Measurements from ENCODE around the gene DHX58. TPM values are rescaled to one million over a fixed set of nuclear protein-coding genes. Genes with fewer than 3 reads are reported as not detected.

DHX58 gene
- total and polyA plus RNA-seq, 2 donors (not counting 3 experiments of a cell fraction or from before 2014, with no cell fraction given): 3.1 to 9.0 TPM

DNA sequence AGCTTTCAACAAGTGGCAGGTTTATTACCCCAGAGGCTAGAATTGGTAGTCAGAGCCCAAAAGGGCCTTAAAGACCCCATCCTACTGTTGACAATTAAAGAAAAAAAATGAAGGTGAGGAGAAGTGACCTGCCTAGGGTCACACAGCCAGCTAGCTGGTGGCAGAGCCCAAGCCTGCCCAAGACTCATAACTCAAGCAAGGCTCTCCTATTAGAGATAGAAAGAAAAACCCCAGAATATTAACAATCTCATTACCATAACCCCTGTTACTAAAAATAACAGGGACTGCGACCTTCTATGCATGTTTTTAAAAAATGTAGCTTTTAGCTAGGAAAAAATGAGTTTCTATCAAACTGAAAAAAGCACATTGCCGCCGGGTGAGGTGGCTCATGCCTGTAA lies 24.1 kb upstream of the DHX58 start:
- Histone ChIP-seq H3K79me2 (ENCODE audit: control insufficient read depth, insufficient read depth, low read length) (peaks cover 86% of the 10 kb centered on the region), H3K9me3 (replicated peaks; ENCODE audit: control insufficient read depth, insufficient read depth, low read length) (no peaks in the 10 kb centered on the region), H3K4me3 (replicated peaks in 1 of 3; ENCODE audit: insufficient read depth in 1 of 3, low read depth in 1 of 3, low read length in 3 of 3) (no peak overlapping the region), H3K4me2 (ENCODE audit: insufficient read depth, low read length) (peak overlapping the region; percentile 75), H3K9me1 (replicated peaks; ENCODE audit: control insufficient read depth, extremely low read depth, insufficient read depth, low read length) (no peaks in the 10 kb centered on the region), H3K36me3 (ENCODE audit: control insufficient read depth in 2 of 2, extremely low read depth in 1 of 2, insufficient read depth in 2 of 2, low read length in 2 of 2) (peaks cover 0 to 8% of the 10 kb centered on the region in 2 experiments), H4K20me1 (replicated peaks; ENCODE audit: control insufficient read depth, extremely low read depth, insufficient read depth, low read length) (no peaks in the 10 kb centered on the region), H3K9ac (replicated peaks; ENCODE audit: extremely low read depth, insufficient read depth, low read length) (no peak overlapping the region), H3K27me3 (ENCODE audit: control insufficient read depth in 2 of 2, insufficient read depth in 2 of 2, low read length in 2 of 2) (no peaks in the 10 kb centered on the region), H3K4me1 (ENCODE audit: control insufficient read depth, extremely low read depth, insufficient read depth, low read length) (peaks cover 53% of the 10 kb centered on the region), H2AFZ (ENCODE audit: low read depth, low read length) (no peak overlapping the region), H3K27ac (ENCODE audit: insufficient read depth, low read depth, low read length) (peak overlapping the region; percentile 45)
- DNase-seq (ENCODE audit: low read depth, low spot score) (no peak), FAIRE-seq (no peak)
- TF ChIP-seq, protein P1, sequence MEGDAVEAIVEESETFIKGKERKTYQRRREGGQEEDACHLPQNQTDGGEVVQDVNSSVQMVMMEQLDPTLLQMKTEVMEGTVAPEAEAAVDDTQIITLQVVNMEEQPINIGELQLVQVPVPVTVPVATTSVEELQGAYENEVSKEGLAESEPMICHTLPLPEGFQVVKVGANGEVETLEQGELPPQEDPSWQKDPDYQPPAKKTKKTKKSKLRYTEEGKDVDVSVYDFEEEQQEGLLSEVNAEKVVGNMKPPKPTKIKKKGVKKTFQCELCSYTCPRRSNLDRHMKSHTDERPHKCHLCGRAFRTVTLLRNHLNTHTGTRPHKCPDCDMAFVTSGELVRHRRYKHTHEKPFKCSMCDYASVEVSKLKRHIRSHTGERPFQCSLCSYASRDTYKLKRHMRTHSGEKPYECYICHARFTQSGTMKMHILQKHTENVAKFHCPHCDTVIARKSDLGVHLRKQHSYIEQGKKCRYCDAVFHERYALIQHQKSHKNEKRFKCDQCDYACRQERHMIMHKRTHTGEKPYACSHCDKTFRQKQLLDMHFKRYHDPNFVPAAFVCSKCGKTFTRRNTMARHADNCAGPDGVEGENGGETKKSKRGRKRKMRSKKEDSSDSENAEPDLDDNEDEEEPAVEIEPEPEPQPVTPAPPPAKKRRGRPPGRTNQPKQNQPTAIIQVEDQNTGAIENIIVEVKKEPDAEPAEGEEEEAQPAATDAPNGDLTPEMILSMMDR (IDR thresholded peaks at IDR 0.05; ENCODE audit: extremely low read depth in 1 of 2, insufficient read depth in 1 of 2, low read depth in 1 of 2, low read length in 2 of 2): no peak
- TF ChIP-seq, protein P2, sequence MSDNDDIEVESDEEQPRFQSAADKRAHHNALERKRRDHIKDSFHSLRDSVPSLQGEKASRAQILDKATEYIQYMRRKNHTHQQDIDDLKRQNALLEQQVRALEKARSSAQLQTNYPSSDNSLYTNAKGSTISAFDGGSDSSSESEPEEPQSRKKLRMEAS (IDR thresholded peaks at IDR 0.05; ENCODE audit: insufficient read depth, insufficient read length): no peak
- TF ChIP-seq FOS (IDR thresholded peaks at IDR 0.05; ENCODE audit: borderline replicate concordance, insufficient read depth, low read length) (no peak), POLR2AphosphoS5 (IDR thresholded peaks at IDR 0.05; ENCODE audit: insufficient read depth, low read depth, low read length) (no peak), JUN (IDR thresholded peaks at IDR 0.05; ENCODE audit: borderline replicate concordance, insufficient read depth, insufficient read length, low read depth) (no peak), GATA2 (IDR thresholded peaks at IDR 0.05; ENCODE audit: insufficient read depth, insufficient read length, low read depth, low read length) (no peak), MYC (IDR thresholded peaks at IDR 0.05; ENCODE audit: low read depth, low read length) (no peak), POLR2A (IDR thresholded peaks at IDR 0.05; ENCODE audit: low read depth, low read length) (no peak), EZH2 (IDR thresholded peaks at IDR 0.05; ENCODE audit: borderline replicate concordance, low read depth, low read length, severe bottlenecking) (no peak)
- POLR2A ChIA-PET: interaction anchor here (0.5 to 2.0 kb wide), 2 partner anchors 13 to 756 kb away, joined by 5 to 11 read pairs; no protein-coding TSS in a partner anchor
- BruUV-seq (replicated peaks): no TSS peak
- CTCF ChIA-PET: interaction anchor here (0.7 to 2.2 kb wide), 8 partner anchors 9 to 141 kb away, joined by 3 to 13 read pairs (median 6); no protein-coding TSS in a partner anchor
- intact Hi-C loops (cut with micrococcal nuclease) (loop anchor here (10.0 kb wide), 2 partner anchors 138 to 388 kb away; partner anchors contain the start of gene STAT5B), dilution Hi-C loops (cut with MboI; ENCODE audit: extremely low pct_ligation_motif_present, low sequenced_read_pairs) (no loop called here)

All from endothelial cell of umbilical vein (primary cell).